NCI-H2081 treated with DMSO at 0.1 percent for 48 hours (cell line): Measurements from ENCODE around the gene OSBPL7.

Source experiments
- DNase-seq: peaks from one replicate; lab custom pipeline; 2025; lab: John Stamatoyannopoulos, UW

OSBPL7 gene

GRCh38 chr17:47823519-47823918, 1.9 kb upstream of the OSBPL7 start:
- DNase-seq = no peak

GRCh38 chr17:47822785-47823184, 1.2 kb upstream of the OSBPL7 start:
- no peak for DNase-seq

GRCh38 chr17:47821031-47821423, 567 bp downstream of the OSBPL7 start:
- DNase-seq = no peak

GRCh38 chr17:47820033-47820789, 1.4 kb downstream of the OSBPL7 start:
- no peak for DNase-seq

GRCh38 chr17:47819475-47819874, 2.1 kb downstream of the OSBPL7 start:
- DNase-seq = no peak

- DNase-seq = no peak
Measured at GRCh38 chr17:47818002-47818695, 3.4 kb downstream of the OSBPL7 start.

- DNase-seq = no peak
Measured at GRCh38 chr17:47816947-47817346, 4.6 kb downstream of the OSBPL7 start.

GRCh38 chr17:47816111-47816735, 5.4 kb downstream of the OSBPL7 start:
- DNase-seq = no peak

GRCh38 chr17:47815106-47815918, 6.3 kb downstream of the OSBPL7 start:
- no peak for DNase-seq

- DNase-seq = no peak
Measured at GRCh38 chr17:47813512-47814031, 8.0 kb downstream of the OSBPL7 start.

- DNase-seq = no peak
Measured at GRCh38 chr17:47813077-47813476, 8.5 kb downstream of the OSBPL7 start.

GRCh38 chr17:47812146-47812920, 9.3 kb downstream of the OSBPL7 start:
- no peak for DNase-seq

- DNase-seq = no peak
Measured at GRCh38 chr17:47811709-47812108, 9.9 kb downstream of the OSBPL7 start.

GRCh38 chr17:47810901-47811635, 10.5 kb downstream of the OSBPL7 start:
- no peak for DNase-seq

GRCh38 chr17:47810200-47810821, 11.3 kb downstream of the OSBPL7 start:
- no peak for DNase-seq

- no peak for DNase-seq
Measured at GRCh38 chr17:47808830-47809480, 12.6 kb downstream of the OSBPL7 start.

GRCh38 chr17:47808036-47808829, 13.4 kb downstream of the OSBPL7 start:
- no peak for DNase-seq

- no peak for DNase-seq
Measured at GRCh38 chr17:47807421-47807820, 14.2 kb downstream of the OSBPL7 start.

- no peak for DNase-seq
Measured at GRCh38 chr17:47806913-47807255, 14.7 kb downstream of the OSBPL7 start.
